ENCODE results near the gene S100A6. TPM values are rescaled to one million over a fixed set of nuclear protein-coding genes. Genes with fewer than 3 reads are reported as not detected.
"Not testable (repeated sequence)": the region's sequence is repeated elsewhere in the genome, so short reads cannot be mapped to it uniquely, and the experiment has no call there.

S100A6 gene
- polyA plus RNA-seq, 4 donors = 168 to 309 (median 231) TPM

DNA sequence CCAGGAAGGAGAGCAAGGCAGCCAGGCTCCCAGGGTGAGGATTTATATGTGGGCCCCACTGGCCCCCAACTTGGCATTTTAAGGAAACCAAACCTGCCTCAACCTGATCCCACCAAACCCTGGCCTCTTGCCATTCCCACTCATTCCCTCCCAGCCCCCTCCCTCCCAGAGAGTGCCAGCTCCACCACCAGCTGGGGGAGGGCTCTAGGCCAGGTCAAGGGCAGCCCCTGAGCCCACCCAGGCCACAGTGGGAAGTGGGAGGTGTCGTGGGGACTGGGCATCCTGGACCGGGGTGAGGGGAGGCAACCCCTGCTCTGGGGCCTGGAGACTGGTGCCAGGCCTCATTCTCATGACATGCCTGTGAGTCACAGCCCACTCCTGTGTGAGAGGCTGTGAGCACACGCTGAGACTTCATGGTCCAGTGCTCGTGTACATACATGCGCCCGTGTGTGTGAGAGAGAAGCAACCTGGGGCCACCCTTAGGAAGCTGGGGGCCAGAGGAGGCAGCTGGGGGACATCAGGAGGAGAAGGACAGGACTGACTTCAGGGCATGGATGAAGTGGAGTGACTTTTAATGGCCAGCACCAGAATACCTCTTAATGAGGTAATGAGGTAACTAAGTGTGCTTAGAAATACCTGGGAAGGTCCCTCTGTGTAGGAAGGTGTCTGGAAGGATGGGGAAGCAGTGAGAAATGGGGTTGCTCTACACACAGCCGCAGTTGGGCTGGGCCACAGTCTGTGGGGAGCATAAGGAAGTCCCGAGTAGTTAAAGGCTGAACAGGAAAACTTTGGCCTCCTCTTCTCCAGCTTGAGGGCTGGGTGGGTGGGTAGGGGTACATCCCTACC lies 30.0 kb upstream of the S100A6 start, which contains the start of gene S100A2:
Gene S100A2, minus strand, starts transcription at position 316 of the 846 bp plus-strand sequence. CDS start 1,967 bp downstream, outside the sequence.
- DNase-seq (ENCODE audit: low read depth in 4 of 4, low spot score in 3 of 4) = no peak

DNA sequence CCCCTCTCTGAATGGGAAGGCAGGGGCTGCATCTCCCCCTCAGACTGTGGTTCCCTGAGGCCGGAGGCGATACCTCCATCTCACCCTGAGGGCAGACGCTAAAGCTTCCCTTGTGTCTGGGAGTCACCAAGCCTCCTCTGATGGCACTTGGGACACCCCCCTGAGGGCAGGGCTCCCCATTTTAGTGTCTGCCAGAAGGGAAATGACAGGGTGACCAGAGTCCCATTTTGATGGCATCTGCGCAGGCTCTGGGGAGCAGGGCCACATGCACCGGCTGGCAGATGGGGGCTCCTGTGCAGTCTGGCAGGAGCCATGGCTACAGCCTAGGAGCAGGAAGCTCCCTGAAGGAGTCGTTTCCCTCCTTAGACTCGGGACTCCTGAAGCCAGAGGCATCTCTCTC lies 28.2 kb upstream of the S100A6 start:
- DNase-seq (ENCODE audit: low read depth in 4 of 4, low spot score in 3 of 4) = no peak

DNA sequence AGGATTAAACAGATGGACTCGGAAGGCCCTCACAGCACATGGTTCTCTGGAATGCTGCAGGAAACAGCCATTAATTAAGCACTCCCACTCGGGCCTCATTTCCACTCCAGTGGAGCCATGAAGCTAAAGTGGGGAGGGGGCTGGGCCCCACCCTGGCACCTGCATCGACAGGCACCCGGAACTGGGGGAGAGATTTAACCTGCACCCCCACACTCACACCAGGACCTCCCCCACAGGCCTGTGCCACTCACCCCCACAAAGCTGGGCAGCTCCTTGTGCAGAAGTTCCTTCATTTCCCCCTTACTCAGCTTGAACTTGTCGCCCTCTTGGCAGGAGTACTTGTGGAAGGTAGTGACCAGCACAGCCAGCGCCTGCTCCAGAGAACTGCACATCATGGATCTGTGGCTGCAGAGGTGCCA lies 27.7 kb upstream of the S100A6 start:
- no peak for DNase-seq (ENCODE audit: low read depth in 4 of 4, low spot score in 3 of 4)

DNA sequence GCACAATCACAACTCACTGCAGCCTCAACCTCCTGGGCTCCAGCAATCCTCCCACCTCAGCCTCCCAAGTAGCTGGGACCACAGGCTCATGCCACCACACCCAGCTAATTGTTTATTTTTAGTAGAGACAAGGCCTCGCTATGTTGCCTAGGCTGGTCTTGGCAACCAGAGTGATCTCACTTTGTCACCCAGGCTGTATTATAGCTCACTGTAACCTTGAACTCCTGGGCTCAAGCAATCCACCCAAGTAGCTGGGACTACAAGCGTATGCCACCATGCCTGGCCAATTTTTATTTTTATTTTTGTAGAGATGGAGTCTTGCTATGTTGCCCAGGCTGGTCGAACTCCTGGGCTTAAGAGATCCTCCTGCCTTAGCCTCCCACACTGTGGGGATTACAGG lies 26.2 kb upstream of the S100A6 start:
- not testable (repeated sequence) for DNase-seq (ENCODE audit: low read depth in 4 of 4, low spot score in 3 of 4)

DNA sequence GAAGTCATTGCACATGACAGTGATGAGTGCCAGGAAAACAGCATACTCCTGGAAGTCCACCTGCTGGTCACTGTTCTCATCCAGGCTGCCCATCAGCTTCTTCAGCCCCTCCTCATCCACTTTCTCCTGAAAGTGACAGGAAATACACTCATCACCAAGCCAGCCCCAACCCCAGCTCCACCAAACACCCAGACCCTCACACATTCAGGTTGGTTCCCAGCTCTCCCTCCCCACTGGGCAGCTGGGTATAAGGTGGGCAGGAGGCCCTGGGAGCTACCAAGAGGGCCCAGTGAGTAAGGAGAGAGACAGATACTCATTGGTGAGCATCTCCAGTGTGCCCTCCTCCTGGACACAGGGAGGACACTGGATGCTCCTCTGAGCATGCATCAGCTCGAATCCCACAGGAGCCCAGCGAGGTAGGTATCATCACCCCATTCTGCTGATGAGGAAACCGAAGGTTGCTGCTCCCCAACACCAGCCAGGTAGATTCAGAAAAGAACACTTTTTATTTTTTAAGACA lies 25.7 kb upstream of the S100A6 start:
- DNase-seq (ENCODE audit: low read depth in 4 of 4, low spot score in 3 of 4) = no peak

DNA sequence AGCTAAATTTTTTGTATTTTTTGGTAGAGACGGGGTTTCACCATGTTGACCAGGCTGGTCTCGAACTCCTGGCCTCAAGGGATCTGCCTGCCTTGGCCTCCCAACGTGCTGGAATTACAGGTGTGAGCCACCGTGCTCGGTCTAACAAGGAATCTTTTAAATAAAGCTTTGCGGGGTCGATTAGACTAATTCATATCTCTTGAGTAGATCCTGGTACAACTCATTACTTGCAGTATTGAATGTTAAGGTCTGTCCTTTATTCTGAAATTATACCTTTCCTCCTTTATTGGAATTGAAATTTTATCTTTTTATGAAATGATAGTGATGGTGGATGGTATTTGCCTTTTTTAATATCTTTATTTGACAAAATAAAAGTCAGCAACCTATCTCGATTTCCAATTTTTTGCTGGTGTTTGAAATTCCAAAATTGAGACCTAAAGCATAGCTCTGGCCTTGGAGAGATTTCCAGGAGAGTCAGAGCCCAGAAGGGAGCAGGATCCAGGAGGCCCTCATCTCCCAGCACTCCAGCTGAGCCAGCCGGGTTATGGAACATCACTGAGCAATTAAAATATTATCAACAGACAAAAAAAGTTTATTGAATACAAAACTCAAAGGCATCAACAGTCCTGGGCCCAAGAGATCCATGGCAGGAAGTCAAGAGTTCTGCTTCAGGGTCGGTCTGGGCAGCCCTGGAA lies 25.1 kb upstream of the S100A6 start:
- DNase-seq (ENCODE audit: low read depth in 4 of 4, low spot score in 3 of 4) = no peak

DNA sequence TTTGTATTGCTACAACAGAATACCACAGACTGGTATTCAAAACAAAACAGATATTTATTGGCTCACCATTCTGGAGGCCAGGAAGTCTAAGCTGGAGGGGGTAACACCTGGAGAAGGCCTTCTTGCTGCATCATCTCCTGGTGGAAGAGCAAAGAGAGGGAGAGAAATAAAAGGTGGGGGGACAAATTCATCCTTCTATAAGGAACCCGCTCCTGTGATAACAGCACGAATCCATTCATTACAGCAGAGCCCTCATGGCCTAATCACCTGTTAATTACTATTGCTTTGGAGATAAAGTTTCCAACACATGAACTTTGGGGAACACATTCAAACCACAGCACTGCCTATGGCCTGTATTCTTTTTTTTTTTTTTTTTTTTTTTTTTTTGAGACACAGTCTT lies 24.4 kb upstream of the S100A6 start:
- no peak for DNase-seq (ENCODE audit: low read depth in 4 of 4, low spot score in 3 of 4)

DNA sequence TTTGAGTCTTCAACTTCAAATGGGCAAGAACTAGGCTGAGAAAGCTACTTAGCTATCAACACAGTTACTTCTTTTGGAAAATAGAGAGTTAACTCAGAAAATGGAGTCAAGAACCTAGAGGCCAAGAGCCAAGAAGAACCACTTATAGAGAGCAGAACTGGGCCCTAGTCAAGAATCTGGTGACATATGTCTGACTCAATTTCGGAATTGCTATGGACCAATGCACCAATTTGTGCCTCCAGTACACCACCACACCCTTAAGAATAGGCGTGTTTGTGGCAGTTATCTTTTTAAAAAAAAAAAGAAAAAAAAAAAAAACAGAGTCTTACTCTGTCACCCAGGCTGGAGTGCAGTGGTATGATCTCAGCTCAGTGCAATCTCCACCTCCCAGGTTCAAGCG lies 22.1 kb upstream of the S100A6 start:
- DNase-seq (ENCODE audit: low read depth in 4 of 4, low spot score in 3 of 4) = no peak

DNA sequence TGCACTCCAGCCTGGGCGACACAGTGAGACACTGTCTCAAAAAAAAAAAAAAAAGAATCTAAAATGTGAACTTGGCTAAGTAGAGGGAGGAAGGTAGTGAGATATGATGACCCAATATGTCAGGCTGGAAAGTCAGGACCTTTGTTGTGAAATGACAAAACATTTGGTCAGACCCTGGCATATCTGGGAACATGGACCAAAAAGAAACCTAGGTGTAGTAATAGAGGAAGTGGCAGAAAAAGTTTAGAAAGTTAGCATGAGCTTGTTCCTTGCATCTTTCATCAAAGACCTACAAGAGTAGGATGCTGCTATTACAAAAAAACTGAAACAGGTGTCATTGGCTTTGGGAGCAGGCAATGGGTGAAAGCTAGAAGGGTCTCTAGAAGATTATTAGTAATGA lies 20.6 kb upstream of the S100A6 start:
- no peak for DNase-seq (ENCODE audit: low read depth in 4 of 4, low spot score in 3 of 4)

DNA sequence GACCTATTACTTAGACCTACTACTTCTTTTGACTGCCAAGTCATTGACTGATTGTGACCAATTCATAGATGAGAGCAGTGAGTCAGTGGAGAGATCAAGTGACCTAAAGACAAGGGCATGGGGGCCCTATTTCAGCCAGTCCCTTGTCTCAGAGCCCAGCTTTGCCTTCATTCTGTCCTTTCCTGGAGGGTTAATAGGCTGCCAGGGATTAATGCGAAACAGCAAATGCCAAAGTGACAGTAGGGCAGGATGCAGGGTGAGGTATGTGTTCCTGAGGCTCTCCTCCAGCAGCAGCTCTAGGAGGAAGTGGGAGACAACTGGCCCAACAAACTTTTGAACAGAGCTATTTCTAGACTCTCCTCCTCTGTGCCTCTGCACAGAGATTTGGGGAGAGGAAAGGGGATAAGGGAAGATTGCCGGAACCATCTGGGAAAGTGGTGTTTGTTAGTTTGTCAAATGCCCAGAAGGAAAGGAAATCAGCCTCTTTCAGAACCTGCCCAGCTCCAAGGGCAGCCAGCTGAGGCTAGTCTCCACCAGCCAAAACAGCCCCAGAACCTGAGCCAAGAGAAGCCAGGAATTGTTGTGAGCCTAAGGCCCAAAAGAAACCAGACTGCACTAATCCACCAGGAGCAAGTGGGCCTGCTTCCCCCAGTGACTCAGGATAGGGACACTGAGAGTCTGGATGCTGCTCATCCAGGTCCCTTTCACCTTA lies 18.2 kb upstream of the S100A6 start:
- no peak for DNase-seq (ENCODE audit: low read depth in 4 of 4, low spot score in 3 of 4)

DNA sequence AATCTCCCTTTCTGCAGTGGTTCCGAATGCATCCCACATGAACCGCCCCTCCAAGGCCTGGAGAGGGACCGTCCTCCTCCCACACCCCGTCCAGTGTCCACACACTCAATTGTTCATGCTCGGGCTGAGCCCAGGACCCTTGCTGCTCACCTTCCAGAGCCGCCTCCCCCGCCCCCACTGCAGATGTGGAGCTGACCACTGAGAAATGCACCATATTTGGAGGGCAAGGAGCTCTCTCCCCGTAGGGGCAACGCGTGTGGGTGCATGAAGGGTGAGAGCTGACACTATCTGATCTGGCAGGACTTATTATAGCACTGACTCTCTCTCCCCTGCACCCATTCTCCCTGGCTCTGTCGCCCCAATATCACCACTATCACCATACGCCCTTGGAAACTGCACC lies 17.3 kb upstream of the S100A6 start:
- DNase-seq (ENCODE audit: low read depth in 4 of 4, low spot score in 3 of 4) = no peak

DNA sequence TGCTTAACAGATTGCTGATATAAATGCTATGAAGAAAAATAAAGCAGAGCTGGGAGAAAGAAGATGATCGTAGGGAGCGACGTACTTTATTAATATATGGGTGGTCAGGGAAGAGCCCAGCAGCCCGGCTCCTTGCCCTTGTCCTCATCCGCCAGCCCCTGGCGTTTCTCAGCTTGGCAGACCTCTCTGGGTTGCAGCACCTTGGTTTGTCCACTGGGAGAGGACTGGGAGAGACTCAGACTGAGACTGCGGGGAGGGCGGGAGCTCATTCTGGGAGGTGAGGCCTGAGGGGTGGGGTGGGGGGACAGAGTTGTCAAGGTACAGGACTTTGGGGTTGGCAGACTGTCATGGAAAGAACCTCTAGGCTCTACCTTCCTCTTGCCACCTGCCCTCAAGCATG lies 16.5 kb upstream of the S100A6 start:
- no peak for DNase-seq (ENCODE audit: low read depth in 4 of 4, low spot score in 3 of 4)

DNA sequence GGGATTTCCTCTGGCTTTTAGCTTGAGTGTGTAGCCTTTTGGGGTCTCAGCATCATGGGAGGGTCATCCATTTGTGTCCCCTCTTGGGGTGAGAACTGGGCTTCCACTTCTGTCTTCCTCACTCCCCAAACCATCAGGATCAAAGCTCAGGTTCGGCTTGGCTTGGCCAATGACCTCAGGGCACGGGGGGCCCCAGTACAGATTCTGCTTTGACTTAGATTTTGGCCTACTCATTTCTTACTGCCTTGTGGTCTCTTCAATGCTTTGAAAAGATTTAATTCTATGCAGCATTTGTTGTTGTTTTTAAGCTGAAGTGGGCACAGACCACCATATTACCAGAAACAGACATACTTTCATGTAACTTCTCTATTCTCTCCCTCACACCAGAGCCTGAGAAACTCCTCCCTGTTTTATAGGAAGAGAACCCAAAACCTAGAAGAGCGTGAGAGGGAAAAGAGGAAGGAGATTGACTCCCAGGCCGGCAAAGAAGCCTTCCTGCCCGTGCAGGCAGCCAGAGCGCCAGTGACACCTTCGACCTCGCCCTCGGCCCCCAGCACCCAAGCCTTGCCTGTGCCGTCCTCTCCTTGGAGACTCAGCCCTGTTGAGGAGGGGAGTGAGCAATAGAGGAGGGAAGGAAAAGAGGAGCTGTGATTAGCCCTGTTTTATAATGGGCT lies 15.2 kb upstream of the S100A6 start:
- DNase-seq (ENCODE audit: low read depth in 4 of 4, low spot score in 3 of 4) = no peak

DNA sequence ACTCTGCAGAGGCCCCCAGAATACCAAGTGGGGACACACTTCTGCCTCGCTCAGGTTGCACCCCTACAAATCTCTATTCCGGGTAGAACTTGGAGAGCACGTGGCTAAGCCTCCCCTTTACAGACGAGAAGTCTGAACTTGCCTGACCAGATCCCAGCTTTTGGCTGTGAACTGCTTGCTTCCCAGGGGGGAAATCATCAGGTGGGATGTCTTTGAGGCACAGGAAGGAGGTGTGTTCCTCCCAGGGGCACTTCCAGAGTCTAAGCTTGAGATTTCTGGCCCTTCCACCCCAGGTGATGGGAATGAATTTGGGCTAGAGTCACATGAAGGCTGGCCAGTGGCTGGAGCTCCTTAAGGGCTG lies 14.6 kb upstream of the S100A6 start:
- no peak for DNase-seq (ENCODE audit: low read depth in 4 of 4, low spot score in 3 of 4)

DNA sequence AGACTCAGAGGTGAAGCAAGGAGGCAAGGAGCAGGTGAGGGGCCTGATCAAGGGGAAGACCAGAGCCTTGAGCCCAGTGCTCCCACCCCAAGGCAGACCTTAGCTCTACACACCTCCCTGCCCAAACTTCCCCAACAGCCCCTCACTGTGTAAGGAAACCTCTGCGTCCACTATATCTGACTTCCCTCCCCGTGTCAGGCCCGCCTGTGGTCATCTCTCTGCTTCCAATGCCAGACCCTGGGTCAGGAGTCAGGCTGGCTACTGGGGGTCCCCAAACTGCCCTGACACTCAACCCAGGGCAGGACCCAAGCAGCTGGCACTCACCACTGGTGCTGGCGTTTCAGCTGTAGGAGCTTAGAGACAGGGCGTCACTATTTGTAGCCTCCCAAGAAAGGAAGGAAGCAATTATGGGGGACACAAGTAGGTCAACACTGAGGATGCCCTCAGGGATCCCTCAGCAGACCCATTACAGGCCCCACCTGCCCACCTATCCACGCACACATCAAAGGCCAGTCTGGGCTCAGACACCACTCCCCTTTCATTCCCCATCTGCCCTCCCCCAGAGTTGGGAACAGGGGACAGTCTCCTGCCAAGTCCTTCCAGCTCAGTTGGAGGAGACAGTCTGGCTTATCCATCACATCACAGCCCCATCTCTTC lies 14.1 kb upstream of the S100A6 start:
- no peak for DNase-seq (ENCODE audit: low read depth in 4 of 4, low spot score in 3 of 4)

DNA sequence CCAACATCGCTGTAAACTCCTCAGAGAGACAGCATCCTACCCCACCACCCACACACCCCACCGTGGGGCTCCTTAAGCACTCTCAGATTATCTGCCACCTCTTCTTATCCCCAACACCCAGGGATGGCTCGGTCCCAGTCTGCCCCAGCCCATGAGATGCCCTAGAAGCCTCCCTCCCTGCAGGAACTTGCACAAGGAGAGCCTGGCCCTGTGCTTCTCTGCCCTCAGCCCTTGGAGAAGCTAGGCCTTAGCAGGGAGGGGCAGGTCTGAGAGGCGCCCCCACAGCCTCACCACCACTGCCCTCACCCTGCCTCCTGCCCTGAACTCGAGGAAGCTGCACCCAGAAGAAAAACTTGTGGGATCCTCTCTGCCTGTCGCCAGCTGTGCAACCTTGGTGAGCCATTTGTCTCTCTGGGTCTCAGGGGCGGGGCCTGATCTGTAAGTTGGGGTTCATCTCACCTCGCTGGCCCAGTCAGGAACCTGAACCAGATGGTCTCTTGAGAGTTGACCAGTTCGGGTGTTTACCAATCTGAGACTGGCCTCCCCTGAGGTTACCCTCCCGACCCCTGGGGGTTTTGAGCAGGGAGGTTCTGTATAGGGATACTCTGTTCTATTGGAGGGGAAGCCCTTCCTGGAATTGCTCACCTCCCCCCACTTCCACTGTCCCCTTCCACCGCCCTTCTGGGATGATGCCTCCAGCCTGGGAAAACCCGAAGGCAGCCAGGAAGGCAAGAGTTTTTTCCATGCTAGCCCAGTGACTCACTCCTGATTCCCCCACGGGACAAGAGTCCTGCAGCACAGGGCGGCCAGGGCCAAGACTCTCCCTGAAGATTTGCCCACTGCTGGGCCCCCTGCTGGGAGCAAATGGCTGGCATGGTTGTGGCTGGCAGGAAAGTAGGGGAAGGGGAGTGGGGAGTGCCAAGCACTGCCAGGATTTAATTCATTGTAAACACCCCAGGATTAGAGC lies 13.2 kb upstream of the S100A6 start, which contains the start of gene S100A3:
Gene S100A3, minus strand, starts transcription at position 537 of the 967 bp plus-strand sequence. CDS start 773 bp downstream, outside the sequence.
- no peak for DNase-seq (ENCODE audit: low read depth in 4 of 4, low spot score in 3 of 4)

DNA sequence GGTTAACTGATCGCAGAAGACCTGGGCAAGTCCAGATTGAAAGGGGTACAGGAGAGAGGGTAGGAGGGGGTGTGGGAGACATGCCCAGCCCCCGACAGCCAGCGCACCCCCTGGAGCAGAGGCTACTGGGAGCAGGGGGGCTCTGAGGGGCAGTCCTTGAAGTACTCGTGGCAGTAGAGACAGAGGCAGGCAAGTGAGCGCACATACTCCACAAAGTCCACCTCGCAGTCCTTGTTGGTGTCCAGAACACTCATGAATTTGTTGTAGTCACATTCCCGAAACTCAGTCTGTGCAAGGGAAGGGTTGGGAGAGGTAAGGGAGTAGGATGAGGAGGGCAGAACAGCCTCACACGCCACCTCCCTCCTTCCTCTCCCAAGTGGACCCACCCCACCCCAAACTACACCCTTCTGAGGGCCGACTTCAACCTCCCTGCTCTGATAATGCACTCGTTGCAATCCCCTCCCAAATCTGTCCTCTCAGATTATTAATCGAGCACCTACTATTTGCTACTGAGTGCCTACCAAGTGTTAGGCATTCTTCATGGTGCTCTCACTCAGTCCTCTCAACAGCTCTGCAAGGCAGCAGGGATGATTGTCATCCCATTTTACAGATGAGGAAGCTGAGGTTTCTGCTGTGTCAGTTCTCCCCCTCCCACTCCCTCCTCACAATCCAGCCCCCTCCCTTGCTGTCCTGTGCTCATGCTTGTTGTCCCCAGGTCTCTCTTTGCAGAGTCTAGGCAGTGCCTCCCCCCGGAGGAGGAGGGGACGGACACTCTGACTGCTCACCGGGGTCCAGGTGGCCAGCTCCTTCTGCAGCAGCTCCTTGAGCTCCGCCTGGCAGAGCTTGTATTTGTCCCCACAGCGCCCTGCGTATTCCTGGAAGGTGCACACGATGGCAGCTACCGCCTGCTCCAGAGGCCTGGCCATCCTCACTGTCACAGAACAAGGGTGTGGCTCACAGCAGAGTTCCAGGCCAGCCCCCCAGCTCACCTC lies 12.1 kb upstream of the S100A6 start:
- no peak for DNase-seq (ENCODE audit: low read depth in 4 of 4, low spot score in 3 of 4)

All from right renal pelvis (tissue), 4 donors.